ENCODE data around the gene LRRTM2.

DNA sequence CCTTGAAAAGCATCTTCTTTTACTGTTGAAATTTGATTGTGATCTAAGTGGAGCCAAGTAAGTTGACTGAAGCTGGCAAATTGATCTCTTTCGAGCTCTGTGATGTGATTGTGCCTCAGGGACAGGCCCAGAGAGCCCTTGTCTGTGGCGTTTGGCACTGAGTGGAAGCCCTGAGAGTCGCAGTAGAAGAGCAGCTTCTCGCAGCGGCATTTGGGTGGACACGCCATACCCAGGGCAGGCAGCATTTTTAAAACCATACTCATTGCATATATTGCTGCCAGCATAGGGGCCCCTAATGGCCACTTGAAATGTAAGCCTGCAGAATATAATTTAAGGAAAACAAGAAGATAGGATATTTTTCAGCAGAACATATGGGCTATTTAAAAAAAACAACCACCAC lies 894 bp downstream of the LRRTM2 start:
- TF ChIP-seq, protein P1, sequence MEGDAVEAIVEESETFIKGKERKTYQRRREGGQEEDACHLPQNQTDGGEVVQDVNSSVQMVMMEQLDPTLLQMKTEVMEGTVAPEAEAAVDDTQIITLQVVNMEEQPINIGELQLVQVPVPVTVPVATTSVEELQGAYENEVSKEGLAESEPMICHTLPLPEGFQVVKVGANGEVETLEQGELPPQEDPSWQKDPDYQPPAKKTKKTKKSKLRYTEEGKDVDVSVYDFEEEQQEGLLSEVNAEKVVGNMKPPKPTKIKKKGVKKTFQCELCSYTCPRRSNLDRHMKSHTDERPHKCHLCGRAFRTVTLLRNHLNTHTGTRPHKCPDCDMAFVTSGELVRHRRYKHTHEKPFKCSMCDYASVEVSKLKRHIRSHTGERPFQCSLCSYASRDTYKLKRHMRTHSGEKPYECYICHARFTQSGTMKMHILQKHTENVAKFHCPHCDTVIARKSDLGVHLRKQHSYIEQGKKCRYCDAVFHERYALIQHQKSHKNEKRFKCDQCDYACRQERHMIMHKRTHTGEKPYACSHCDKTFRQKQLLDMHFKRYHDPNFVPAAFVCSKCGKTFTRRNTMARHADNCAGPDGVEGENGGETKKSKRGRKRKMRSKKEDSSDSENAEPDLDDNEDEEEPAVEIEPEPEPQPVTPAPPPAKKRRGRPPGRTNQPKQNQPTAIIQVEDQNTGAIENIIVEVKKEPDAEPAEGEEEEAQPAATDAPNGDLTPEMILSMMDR (IDR thresholded peaks at IDR 0.05; ENCODE audit: low read length), result no peak
- TF ChIP-seq EZH2 (IDR thresholded peaks at IDR 0.05; ENCODE audit: borderline replicate concordance, low read length), result no peak
